ENCODE results near the gene MYL11.

- TF ChIP-seq CTCF (conservative IDR thresholded peaks at IDR 0.05) (no peak; the same call in 1 of the 2 replicates), EZH2 (IDR thresholded peaks at IDR 0.05; ENCODE audit: low read depth) (no peak)
Observed at GRCh38 chr16:30395155-30395991, 20.8 kb downstream of the MYL11 start, which contains the start of gene ZNF48.
